ENCODE results near the gene NKIRAS2. TPM values are rescaled to one million over a fixed set of nuclear protein-coding genes. Genes with fewer than 3 reads are reported as not detected.

The NKIRAS2 gene
- total RNA-seq, 2 donors from 2014 or later = 64.8 to 69.8 TPM

GRCh38 chr17:41974031-41974430 is 45.9 kb upstream of the NKIRAS2 start:
- Histone ChIP-seq H3K36me3 (peaks cover 77% of the 10 kb centered on the region), H3K4me1 (peaks cover 0 to 21% of the 10 kb centered on the region in 2 donors), H3K27ac (no peak overlapping the region), H3K27me3 (no peaks in the 10 kb centered on the region), H3K9me3 (no peaks in the 10 kb centered on the region), H3K4me3 (no peak overlapping the region)
- TF ChIP-seq CTCF (IDR thresholded peaks at IDR 0.05) = no peak
- DNase-seq (ENCODE audit: low spot score) = no peak

GRCh38 chr17:41974658-41975057 is 45.2 kb upstream of the NKIRAS2 start:
- no peaks in the 10 kb centered on the region for H3K9me3 ChIP-seq
- H3K36me3 ChIP-seq = peaks cover 82% of the 10 kb centered on the region
- no peak for DNase-seq (ENCODE audit: low spot score)
- no peak overlapping the region for H3K27ac ChIP-seq
- no peak overlapping the region for H3K4me3 ChIP-seq
- no peak for TF ChIP-seq CTCF (IDR thresholded peaks at IDR 0.05)
- peaks cover 0 to 21% of the 10 kb centered on the region in 2 donors for H3K4me1 ChIP-seq
- no peaks in the 10 kb centered on the region for H3K27me3 ChIP-seq

- peaks cover 0 to 21% of the 10 kb centered on the region in 2 donors for H3K4me1 ChIP-seq
- H3K27me3 ChIP-seq = no peaks in the 10 kb centered on the region
- H3K36me3 ChIP-seq = peaks cover 89% of the 10 kb centered on the region
- no peak overlapping the region for H3K4me3 ChIP-seq
- no peak for TF ChIP-seq CTCF (IDR thresholded peaks at IDR 0.05)
- H3K27ac ChIP-seq = peak overlapping the region in 1 of 2 donors; percentile 39
- DNase-seq (ENCODE audit: low spot score) = no peak
- H3K9me3 ChIP-seq = no peaks in the 10 kb centered on the region
Observed at GRCh38 chr17:41975099-41976083, 44.5 kb upstream of the NKIRAS2 start.

GRCh38 chr17:41976142-41976768 is 43.6 kb upstream of the NKIRAS2 start:
- TF ChIP-seq CTCF (IDR thresholded peaks at IDR 0.05) = no peak
- DNase-seq (ENCODE audit: low spot score) = no peak
- Histone ChIP-seq H3K9me3 (no peaks in the 10 kb centered on the region), H3K27ac (peak overlapping the region in 1 of 2 donors; percentile 39), H3K36me3 (peaks cover 98% of the 10 kb centered on the region), H3K27me3 (no peaks in the 10 kb centered on the region), H3K4me1 (peaks cover 0 to 17% of the 10 kb centered on the region in 2 donors), H3K4me3 (no peak overlapping the region)

- Histone ChIP-seq H3K4me1 (peaks cover 0 to 8% of the 10 kb centered on the region in 2 donors), H3K9me3 (no peaks in the 10 kb centered on the region), H3K36me3 (peaks cover 99% of the 10 kb centered on the region), H3K27me3 (no peaks in the 10 kb centered on the region), H3K4me3 (no peak overlapping the region), H3K27ac (no peak overlapping the region)
- no peak for TF ChIP-seq CTCF (IDR thresholded peaks at IDR 0.05)
- no peak for DNase-seq (ENCODE audit: low spot score)
Observed at GRCh38 chr17:41977991-41978390, 41.9 kb upstream of the NKIRAS2 start.
